GM18498 (cell line): ENCODE data around the gene SLC3A2.

Experiments used
- ATAC-seq: cut with Tn5 transposase; IDR thresholded peaks from one replicate; pipeline ENCODE4 v1.9.1; 2021; ENCODE audit warnings: mild to moderate bottlenecking, moderate library complexity; ENCODE audit not compliant: unreplicated experiment

Gene SLC3A2

GRCh38 chr11:62909107-62909894 lies 28.6 kb downstream of the SLC3A2 start:
- ATAC-seq = no peak

- ATAC-seq = no peak
These were observed 29.6 kb downstream of the SLC3A2 start for GRCh38 chr11:62910141-62910882.

- no peak for ATAC-seq
These were observed 30.7 kb downstream of the SLC3A2 start for GRCh38 chr11:62911137-62912130.

GRCh38 chr11:62912268-62912667 lies 31.6 kb downstream of the SLC3A2 start:
- ATAC-seq = no peak

GRCh38 chr11:62914416-62914815 lies 33.7 kb downstream of the SLC3A2 start:
- ATAC-seq = no peak

- no peak for ATAC-seq
These were observed 37.3 kb downstream of the SLC3A2 start for GRCh38 chr11:62917906-62918502.

- ATAC-seq = no peak
These were observed 37.8 kb downstream of the SLC3A2 start for GRCh38 chr11:62918531-62918930.

- ATAC-seq = no peak
These were observed 38.8 kb downstream of the SLC3A2 start for GRCh38 chr11:62919476-62919875.

GRCh38 chr11:62919898-62920640 lies 39.4 kb downstream of the SLC3A2 start:
- ATAC-seq = no peak

GRCh38 chr11:62921201-62921572 lies 40.5 kb downstream of the SLC3A2 start, which contains the start of gene CHRM1:
Gene CHRM1 (minus strand): TSS chr11:62921363. CDS start chr11:62911100, 10,263 bp downstream.
- no peak for ATAC-seq

- no peak for ATAC-seq
These were observed 41.0 kb downstream of the SLC3A2 start for GRCh38 chr11:62921573-62922188.

GRCh38 chr11:62922189-62922589 lies 41.5 kb downstream of the SLC3A2 start:
- no peak for ATAC-seq

GRCh38 chr11:62922653-62923431 lies 42.1 kb downstream of the SLC3A2 start:
- no peak for ATAC-seq

GRCh38 chr11:62923601-62924411 lies 43.1 kb downstream of the SLC3A2 start:
- ATAC-seq = no peak

- no peak for ATAC-seq
These were observed 44.6 kb downstream of the SLC3A2 start for GRCh38 chr11:62925308-62925707.

- no peak for ATAC-seq
These were observed 45.3 kb downstream of the SLC3A2 start for GRCh38 chr11:62925745-62926679.
